ENCODE data around the gene CDAN1.

DNA sequence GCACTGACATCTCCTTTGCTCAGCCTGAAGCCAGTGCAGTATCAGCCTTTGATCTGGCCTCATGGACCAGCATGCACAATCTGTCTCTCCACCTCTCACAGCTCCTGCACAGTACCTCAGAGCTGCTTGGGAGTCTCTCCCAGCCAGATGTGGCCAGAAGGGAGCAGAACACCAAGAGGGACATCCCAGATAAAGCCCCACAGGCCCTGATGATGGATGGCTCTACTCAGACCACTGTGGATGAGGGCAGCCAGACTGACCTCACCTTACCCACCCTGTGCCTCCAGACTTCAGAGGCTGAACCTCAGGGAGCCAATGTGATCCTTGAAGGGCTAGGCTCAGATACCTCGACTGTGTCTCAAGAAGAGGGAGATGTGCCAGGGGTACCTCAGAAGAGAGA lies 44.4 kb downstream of the CDAN1 start:
- no peak for TF ChIP-seq EZH2 (IDR thresholded peaks at IDR 0.05; ENCODE audit: low read length, missing control alignments)
- TF ChIP-seq, protein P1, sequence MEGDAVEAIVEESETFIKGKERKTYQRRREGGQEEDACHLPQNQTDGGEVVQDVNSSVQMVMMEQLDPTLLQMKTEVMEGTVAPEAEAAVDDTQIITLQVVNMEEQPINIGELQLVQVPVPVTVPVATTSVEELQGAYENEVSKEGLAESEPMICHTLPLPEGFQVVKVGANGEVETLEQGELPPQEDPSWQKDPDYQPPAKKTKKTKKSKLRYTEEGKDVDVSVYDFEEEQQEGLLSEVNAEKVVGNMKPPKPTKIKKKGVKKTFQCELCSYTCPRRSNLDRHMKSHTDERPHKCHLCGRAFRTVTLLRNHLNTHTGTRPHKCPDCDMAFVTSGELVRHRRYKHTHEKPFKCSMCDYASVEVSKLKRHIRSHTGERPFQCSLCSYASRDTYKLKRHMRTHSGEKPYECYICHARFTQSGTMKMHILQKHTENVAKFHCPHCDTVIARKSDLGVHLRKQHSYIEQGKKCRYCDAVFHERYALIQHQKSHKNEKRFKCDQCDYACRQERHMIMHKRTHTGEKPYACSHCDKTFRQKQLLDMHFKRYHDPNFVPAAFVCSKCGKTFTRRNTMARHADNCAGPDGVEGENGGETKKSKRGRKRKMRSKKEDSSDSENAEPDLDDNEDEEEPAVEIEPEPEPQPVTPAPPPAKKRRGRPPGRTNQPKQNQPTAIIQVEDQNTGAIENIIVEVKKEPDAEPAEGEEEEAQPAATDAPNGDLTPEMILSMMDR (conservative IDR thresholded peaks at IDR 0.05 in 1 of 2, IDR thresholded peaks at IDR 0.05 in 1 of 2; ENCODE audit: low read depth in 1 of 2, low read length in 2 of 2) = no peak
